Mesendoderm (in vitro differentiated cells): Measurements from ENCODE around the gene GTF3C4.
A peak's percentile ranks its signal among the peaks of the same experiment; 100 is the strongest.

Source experiments
- DNase-seq: peaks from one replicate; pipeline ENCODE4 v3.0.0; 2013
- H2AK5ac ChIP-seq: 2 replicates; pipeline ENCODE4 v1.6.1; 2013; ENCODE audit warnings: low read length, inconsistent platforms
- H2BK120ac ChIP-seq: 2 replicates; pipeline ENCODE4 v1.6.1; 2013; ENCODE audit warnings: low read depth, mild to moderate bottlenecking, low read length, moderate library complexity, mixed read lengths
- H2BK15ac ChIP-seq: replicated peaks from 2 replicates; pipeline ENCODE4 v1.6.1; 2013; ENCODE audit warnings: low read depth, mild to moderate bottlenecking, moderate library complexity
- H2BK5ac ChIP-seq: 2 replicates; pipeline ENCODE4 v1.6.1; 2013; ENCODE audit warnings: low read length, inconsistent platforms
- H3K18ac ChIP-seq: 2 replicates; pipeline ENCODE4 v1.6.1; 2013; ENCODE audit warnings: mild to moderate bottlenecking, low read length, mixed read lengths
- H3K23ac ChIP-seq: one replicate; pipeline ENCODE4 v1.6.1; 2013; ENCODE audit warnings: low read length
- H3K27ac ChIP-seq: 2 replicates; pipeline ENCODE4 v1.5.1; 2013; ENCODE audit warnings: low read depth, mild to moderate bottlenecking, inconsistent platforms, low read length, moderate library complexity
- H3K27me3 ChIP-seq: 2 replicates; pipeline ENCODE4 v1.6.1; 2013; ENCODE audit warnings: low read length, control low read depth, mild to moderate bottlenecking, inconsistent platforms; ENCODE audit not compliant: insufficient read depth, poor library complexity
- H3K36me3 ChIP-seq: 2 replicates; pipeline ENCODE4 v1.6.1; 2013; ENCODE audit warnings: low read length, inconsistent platforms; ENCODE audit not compliant: control insufficient read depth, insufficient read depth
- H3K4ac ChIP-seq: one replicate; pipeline ENCODE4 v1.6.1; 2013; ENCODE audit warnings: low read depth, mild to moderate bottlenecking, low read length, moderate library complexity
- H3K4me1 ChIP-seq: 2 replicates; pipeline ENCODE4 v1.6.1; 2013; ENCODE audit warnings: low read depth, low read length, inconsistent platforms; ENCODE audit not compliant: control insufficient read depth
- H3K4me2 ChIP-seq: 2 replicates; pipeline ENCODE4 v1.6.1; 2013; ENCODE audit warnings: low read length
- H3K4me3 ChIP-seq: 2 replicates; pipeline ENCODE4 v1.5.1; 2013; ENCODE audit warnings: mild to moderate bottlenecking, low read length
- H3K56ac ChIP-seq: one replicate; pipeline ENCODE4 v1.6.1; 2013; ENCODE audit warnings: low read length
- H3K79me1 ChIP-seq: 2 replicates; pipeline ENCODE4 v1.6.1; 2013; ENCODE audit warnings: low read length, inconsistent platforms
- H3K79me2 ChIP-seq: 2 replicates; pipeline ENCODE4 v1.6.1; 2013; ENCODE audit warnings: mild to moderate bottlenecking, low read length; ENCODE audit not compliant: control insufficient read depth, insufficient read depth
- H3K9ac ChIP-seq: 2 replicates; pipeline ENCODE4 v1.6.1; 2013; ENCODE audit warnings: low read length, inconsistent platforms
- H4K5ac ChIP-seq: one replicate; pipeline ENCODE4 v1.6.1; 2013; ENCODE audit warnings: low read length
- H4K8ac ChIP-seq: one replicate; pipeline ENCODE4 v1.6.1; 2013; ENCODE audit warnings: low read depth, mild to moderate bottlenecking, control low read depth, low read length, moderate library complexity
- WGBS: extraction: QIAGEN DNeasy Blood & Tissue Kit; methylation state at CpG from one replicate; pipeline ENCODE4 v1.1.7; 2013; ENCODE audit warnings: low lambda C conversion rate, missing lambda C conversion rate; ENCODE audit not compliant: insufficient coverage; ENCODE audit errors: extremely low coverage; 5-methylcytosine and 5-hydroxymethylcytosine counted together

Gene GTF3C4

GRCh38 chr9:132690696-132691095 lies 20.4 kb downstream of the GTF3C4 start:
- no peak overlapping the region for H2AK5ac ChIP-seq
- H3K36me3 ChIP-seq = peaks cover 5% of the 10 kb centered on the region
- no peak overlapping the region for H3K27ac ChIP-seq
- no peak overlapping the region for H3K23ac ChIP-seq
- H3K18ac ChIP-seq = no peak overlapping the region
- H4K5ac ChIP-seq = no peak overlapping the region
- H3K4ac ChIP-seq = no peak overlapping the region
- no CpG with 5 or more reads among the region's 1 CpG for WGBS
- no peaks in the 10 kb centered on the region for H3K27me3 ChIP-seq
- no peak for DNase-seq
- no peak overlapping the region for H3K56ac ChIP-seq
- no peak overlapping the region for H3K4me3 ChIP-seq
- no peak overlapping the region for H3K4me2 ChIP-seq
- H3K4me1 ChIP-seq = no peaks in the 10 kb centered on the region
- no peaks in the 10 kb centered on the region for H3K79me2 ChIP-seq
- H3K9ac ChIP-seq = no peak overlapping the region
- no peak overlapping the region for H4K8ac ChIP-seq
- peaks cover 3% of the 10 kb centered on the region for H3K79me1 ChIP-seq
- H2BK120ac ChIP-seq = no peak overlapping the region
- H2BK15ac ChIP-seq = no peak overlapping the region
- no peak overlapping the region for H2BK5ac ChIP-seq

GRCh38 chr9:132694144-132694543 lies 23.9 kb downstream of the GTF3C4 start:
- H4K8ac ChIP-seq = no peak overlapping the region
- no peak overlapping the region for H3K4me2 ChIP-seq
- H3K18ac ChIP-seq = no peak overlapping the region
- no peaks in the 10 kb centered on the region for H3K27me3 ChIP-seq
- no peaks in the 10 kb centered on the region for H3K36me3 ChIP-seq
- H4K5ac ChIP-seq = no peak overlapping the region
- no peak overlapping the region for H2BK15ac ChIP-seq
- no peaks in the 10 kb centered on the region for H3K4me1 ChIP-seq
- no peak overlapping the region for H3K4me3 ChIP-seq
- no peak overlapping the region for H3K27ac ChIP-seq
- no peak overlapping the region for H2BK5ac ChIP-seq
- no peak overlapping the region for H3K56ac ChIP-seq
- no peaks in the 10 kb centered on the region for H3K79me2 ChIP-seq
- no peak overlapping the region for H2AK5ac ChIP-seq
- H3K79me1 ChIP-seq = no peaks in the 10 kb centered on the region
- no peak overlapping the region for H2BK120ac ChIP-seq
- WGBS = no CpG with 5 or more reads among the region's 2 CpGs
- peak; percentile 77 for DNase-seq
- no peak overlapping the region for H3K9ac ChIP-seq
- no peak overlapping the region for H3K23ac ChIP-seq
- no peak overlapping the region for H3K4ac ChIP-seq

DNA sequence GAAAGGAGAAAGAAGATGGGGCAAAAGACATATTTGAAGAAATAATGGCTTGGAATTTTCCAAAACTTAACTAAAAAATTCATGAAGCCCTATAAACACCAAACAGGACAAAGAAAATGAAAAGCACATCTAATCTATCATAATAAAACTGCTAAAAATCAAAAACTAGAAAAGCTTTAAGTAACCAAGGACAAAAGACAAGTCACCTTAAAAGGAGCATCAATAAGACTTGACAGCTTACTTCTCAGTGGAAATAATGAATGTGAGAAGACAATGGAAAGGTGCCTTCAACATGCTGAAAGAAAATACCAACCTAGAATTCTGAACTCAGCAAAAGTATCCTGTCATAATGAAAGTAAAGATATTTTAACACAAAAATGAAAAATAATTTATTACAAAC lies 27.0 kb downstream of the GTF3C4 start:
- Histone ChIP-seq H3K18ac (no peak overlapping the region), H3K23ac (no peak overlapping the region)
- DNase-seq = peak; percentile 30

DNA sequence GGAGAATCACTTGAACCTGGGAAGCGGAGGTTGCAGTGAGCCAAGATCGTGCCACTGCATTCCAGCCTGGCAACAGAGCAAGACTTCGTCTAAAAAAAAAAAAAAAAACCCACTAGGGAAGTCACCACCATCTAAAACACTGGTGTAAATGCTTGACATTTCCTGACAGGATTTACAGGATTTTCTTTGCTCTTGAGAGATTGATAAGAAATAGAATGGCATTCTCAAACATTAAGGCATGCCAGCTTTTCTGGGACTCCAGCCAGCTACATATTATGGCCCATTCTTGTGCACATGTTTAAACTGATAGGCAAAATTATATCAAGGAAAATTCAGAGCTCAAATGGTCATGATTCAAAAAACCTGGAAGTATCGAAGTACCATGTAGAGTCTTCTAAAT lies 28.7 kb downstream of the GTF3C4 start:
- Histone ChIP-seq H4K8ac (no peak overlapping the region), H3K79me2 (no peaks in the 10 kb centered on the region), H3K9ac (no peak overlapping the region), H2AK5ac (no peak overlapping the region), H2BK15ac (no peak overlapping the region), H2BK5ac (no peak overlapping the region), H3K56ac (no peak overlapping the region), H3K4me3 (no peak overlapping the region), H3K79me1 (no peaks in the 10 kb centered on the region), H3K4me2 (no peak overlapping the region), H2BK120ac (no peak overlapping the region), H3K27me3 (no peaks in the 10 kb centered on the region), H3K27ac (no peak overlapping the region), H3K4me1 (no peaks in the 10 kb centered on the region), H4K5ac (no peak overlapping the region), H3K36me3 (no peaks in the 10 kb centered on the region), H3K23ac (no peak overlapping the region), H3K18ac (no peak overlapping the region), H3K4ac (no peak overlapping the region)
- no peak for DNase-seq
- no CpG with 5 or more reads among the region's 4 CpGs for WGBS

More for the DNA sequence above, 27.0 kb downstream of the GTF3C4 start:
- H3K4ac ChIP-seq = no peak overlapping the region
- H3K79me1 ChIP-seq = no peaks in the 10 kb centered on the region
- H3K79me2 ChIP-seq = no peaks in the 10 kb centered on the region
- H4K8ac ChIP-seq = no peak overlapping the region
- no peaks in the 10 kb centered on the region for H3K36me3 ChIP-seq
- H2AK5ac ChIP-seq = no peak overlapping the region
- no peak overlapping the region for H3K9ac ChIP-seq
- H2BK5ac ChIP-seq = no peak overlapping the region
- H2BK15ac ChIP-seq = no peak overlapping the region
- no peak overlapping the region for H4K5ac ChIP-seq
- no peak overlapping the region for H3K4me3 ChIP-seq
- no peak overlapping the region for H3K27ac ChIP-seq
- no peak overlapping the region for H3K56ac ChIP-seq
- no peak overlapping the region for H3K4me2 ChIP-seq
- H2BK120ac ChIP-seq = no peak overlapping the region
- H3K4me1 ChIP-seq = no peaks in the 10 kb centered on the region
- no peaks in the 10 kb centered on the region for H3K27me3 ChIP-seq

DNA sequence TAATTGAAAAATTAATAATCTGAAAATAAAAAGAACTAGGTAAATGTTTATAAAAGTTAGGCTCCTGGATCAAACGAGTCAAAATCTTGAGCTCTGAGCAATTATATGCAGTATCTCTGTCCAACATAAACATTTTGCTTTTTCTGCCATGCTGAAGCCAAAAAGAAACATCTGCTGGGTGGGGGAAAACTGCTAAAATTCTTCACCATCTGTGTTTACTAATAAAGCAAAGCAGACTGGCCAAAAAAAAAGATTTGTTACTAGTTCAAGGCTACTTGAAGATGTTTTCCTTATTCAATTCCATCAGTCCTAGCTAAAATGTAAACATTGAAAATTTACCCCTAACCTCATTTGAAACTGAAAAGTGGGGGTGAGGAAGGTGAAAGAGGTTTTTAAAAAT lies 29.7 kb downstream of the GTF3C4 start:
- Histone ChIP-seq H4K8ac (no peak overlapping the region), H3K9ac (no peak overlapping the region), H3K56ac (no peak overlapping the region), H4K5ac (no peak overlapping the region), H3K23ac (no peak overlapping the region), H2BK5ac (no peak overlapping the region), H3K27ac (no peak overlapping the region), H2BK120ac (no peak overlapping the region), H3K18ac (no peak overlapping the region), H3K79me1 (no peaks in the 10 kb centered on the region), H2BK15ac (no peak overlapping the region), H3K4me2 (no peak overlapping the region), H3K4ac (no peak overlapping the region), H3K36me3 (no peaks in the 10 kb centered on the region), H3K79me2 (no peaks in the 10 kb centered on the region), H3K4me3 (no peak overlapping the region), H3K27me3 (no peaks in the 10 kb centered on the region), H3K4me1 (no peaks in the 10 kb centered on the region), H2AK5ac (no peak overlapping the region)
- no CpG with 5 or more reads among the region's 1 CpG for WGBS
- no peak for DNase-seq

DNA sequence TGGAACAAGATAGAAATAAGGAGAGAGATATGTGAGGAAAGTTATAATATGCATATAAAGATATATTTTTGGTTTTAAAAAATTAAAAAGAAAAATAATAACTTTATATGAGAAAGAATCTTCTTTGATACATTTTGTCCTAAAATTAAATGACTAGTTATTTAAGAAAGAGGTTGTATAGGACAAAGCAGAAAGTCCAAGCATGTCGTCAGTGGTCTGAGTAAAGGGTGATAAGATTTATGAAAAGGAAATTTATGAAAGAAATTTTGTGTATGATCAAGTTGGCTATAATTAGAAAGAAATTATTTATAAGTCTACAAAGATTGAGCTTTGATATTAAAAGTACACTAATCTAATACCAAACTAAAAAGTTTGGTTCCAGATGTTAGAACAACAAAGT lies 32.0 kb downstream of the GTF3C4 start:
- no peak overlapping the region for H3K4me3 ChIP-seq
- no peak overlapping the region for H3K18ac ChIP-seq
- no CpG with 5 or more reads among the region's 1 CpG for WGBS
- H4K5ac ChIP-seq = no peak overlapping the region
- no peak overlapping the region for H3K27ac ChIP-seq
- H3K4me1 ChIP-seq = no peaks in the 10 kb centered on the region
- H4K8ac ChIP-seq = no peak overlapping the region
- H3K23ac ChIP-seq = no peak overlapping the region
- no peak overlapping the region for H2BK5ac ChIP-seq
- no peaks in the 10 kb centered on the region for H3K79me2 ChIP-seq
- H3K4ac ChIP-seq = no peak overlapping the region
- H3K27me3 ChIP-seq = no peaks in the 10 kb centered on the region
- no peak overlapping the region for H2AK5ac ChIP-seq
- no peak overlapping the region for H2BK15ac ChIP-seq
- no peaks in the 10 kb centered on the region for H3K36me3 ChIP-seq
- no peak overlapping the region for H2BK120ac ChIP-seq
- H3K79me1 ChIP-seq = no peaks in the 10 kb centered on the region
- no peak overlapping the region for H3K9ac ChIP-seq
- no peak overlapping the region for H3K4me2 ChIP-seq
- no peak overlapping the region for H3K56ac ChIP-seq
- DNase-seq = peak; percentile 43
